Activated naive CD8-positive, alpha-beta T cell treated with anti-CD3 and anti-CD28 coated beads for 36 hours (primary cell): ENCODE measurements around the gene CSNK1G1. TPM values are rescaled to one million over a fixed set of nuclear protein-coding genes. Genes with fewer than 3 reads are reported as not detected.

Source experiments
- DNase-seq: peaks from one replicate; pipeline ENCODE4 v3.0.0; 2021
- H3K27ac Mint-ChIP-seq: one replicate; pipeline ENCODE4 v1.8.0; 2022; ENCODE audit warnings: mild to moderate bottlenecking, moderate library complexity, mixed read lengths
- H3K27me3 Mint-ChIP-seq: one replicate; pipeline ENCODE4 v1.8.0; 2022; ENCODE audit warnings: mild to moderate bottlenecking, mixed read lengths
- H3K36me3 Mint-ChIP-seq: one replicate; pipeline ENCODE4 v1.8.0; 2021; ENCODE audit warnings: mild to moderate bottlenecking, mixed read lengths
- H3K4me1 Mint-ChIP-seq: one replicate; pipeline ENCODE4 v1.8.0; 2021; ENCODE audit warnings: mixed read lengths
- H3K4me3 Mint-ChIP-seq: one replicate; pipeline ENCODE4 v1.8.0; 2022; ENCODE audit warnings: mild to moderate bottlenecking, moderate library complexity, mixed read lengths
- H3K9me3 Mint-ChIP-seq: one replicate; pipeline ENCODE4 v1.8.0; 2022; ENCODE audit warnings: mixed read lengths
- total RNA-seq, 2 experiments: library from RNA; stranded (reverse); gene quantifications; one replicate each; pipeline ENCODE4 v1.2.3, GENCODE V29; 2021

CSNK1G1 gene
- total RNA-seq, 2 experiments from 2014 or later, result 17.5 to 19.2 TPM

- H3K4me1 Mint-ChIP-seq, result peaks cover 32% of the 10 kb centered on the region
- H3K4me3 Mint-ChIP-seq, result no peak overlapping the region
- no peaks in the 10 kb centered on the region for H3K9me3 Mint-ChIP-seq
- no peak for DNase-seq
- H3K27ac Mint-ChIP-seq, result no peak overlapping the region
- peaks cover 12% of the 10 kb centered on the region for H3K27me3 Mint-ChIP-seq
- peaks cover 26% of the 10 kb centered on the region for H3K36me3 Mint-ChIP-seq
Measured at GRCh38 chr15:64155802-64156651, 199.9 kb downstream of the CSNK1G1 start.

GRCh38 chr15:64153480-64154367 is 202.2 kb downstream of the CSNK1G1 start:
- H3K36me3 Mint-ChIP-seq, result peaks cover 15% of the 10 kb centered on the region
- peaks cover 16% of the 10 kb centered on the region for H3K27me3 Mint-ChIP-seq
- H3K9me3 Mint-ChIP-seq, result no peaks in the 10 kb centered on the region
- peak overlapping the region; percentile 6 for H3K27ac Mint-ChIP-seq
- peak; percentile 90 for DNase-seq
- peak overlapping the region; percentile 37 for H3K4me3 Mint-ChIP-seq
- peaks cover 24% of the 10 kb centered on the region for H3K4me1 Mint-ChIP-seq

GRCh38 chr15:64152507-64153387 is 203.2 kb downstream of the CSNK1G1 start:
- H3K27ac Mint-ChIP-seq, result peak overlapping the region; percentile 6
- no peaks in the 10 kb centered on the region for H3K9me3 Mint-ChIP-seq
- peak; percentile 17 for DNase-seq
- peaks cover 7% of the 10 kb centered on the region for H3K36me3 Mint-ChIP-seq
- peak overlapping the region; percentile 45 for H3K4me3 Mint-ChIP-seq
- peaks cover 16% of the 10 kb centered on the region for H3K4me1 Mint-ChIP-seq
- H3K27me3 Mint-ChIP-seq, result peaks cover 16% of the 10 kb centered on the region

GRCh38 chr15:64151727-64152506 is 204.1 kb downstream of the CSNK1G1 start, which contains the start of gene SNX22:
Gene SNX22 (plus strand): TSS chr15:64151731. CDS start chr15:64151776, 45 bp downstream.
- peaks cover 16% of the 10 kb centered on the region for H3K4me1 Mint-ChIP-seq
- no peaks in the 10 kb centered on the region for H3K9me3 Mint-ChIP-seq
- H3K36me3 Mint-ChIP-seq, result peaks cover 7% of the 10 kb centered on the region
- peaks cover 16% of the 10 kb centered on the region for H3K27me3 Mint-ChIP-seq
- H3K4me3 Mint-ChIP-seq, result peak within 1 kb of the TSS; percentile 59
- H3K27ac Mint-ChIP-seq, result no peak within 1 kb of the TSS
- DNase-seq, result peak; percentile 35

- Mint-ChIP-seq H3K9me3 (no peaks in the 10 kb centered on the region), H3K4me1 (peaks cover 16% of the 10 kb centered on the region), H3K27ac (no peak overlapping the region), H3K4me3 (no peak overlapping the region), H3K36me3 (peaks cover 2% of the 10 kb centered on the region), H3K27me3 (peaks cover 16% of the 10 kb centered on the region)
- no peak for DNase-seq
Measured at GRCh38 chr15:64149893-64150578, 205.9 kb downstream of the CSNK1G1 start.

- no peak for DNase-seq
- Mint-ChIP-seq H3K4me1 (peaks cover 16% of the 10 kb centered on the region), H3K36me3 (peaks cover under 1% of the 10 kb centered on the region), H3K4me3 (no peak overlapping the region), H3K9me3 (no peaks in the 10 kb centered on the region), H3K27me3 (peaks cover 16% of the 10 kb centered on the region), H3K27ac (no peak overlapping the region)
Measured at GRCh38 chr15:64149424-64149823, 206.5 kb downstream of the CSNK1G1 start.

GRCh38 chr15:64148581-64148980 is 207.4 kb downstream of the CSNK1G1 start:
- H3K27ac Mint-ChIP-seq, result no peak overlapping the region
- peaks cover 16% of the 10 kb centered on the region for H3K27me3 Mint-ChIP-seq
- DNase-seq, result no peak
- no peak overlapping the region for H3K4me3 Mint-ChIP-seq
- H3K9me3 Mint-ChIP-seq, result no peaks in the 10 kb centered on the region
- H3K36me3 Mint-ChIP-seq, result no peaks in the 10 kb centered on the region
- H3K4me1 Mint-ChIP-seq, result peaks cover 14% of the 10 kb centered on the region

- peaks cover 11% of the 10 kb centered on the region for H3K4me1 Mint-ChIP-seq
- H3K36me3 Mint-ChIP-seq, result no peaks in the 10 kb centered on the region
- H3K9me3 Mint-ChIP-seq, result no peaks in the 10 kb centered on the region
- no peak overlapping the region for H3K4me3 Mint-ChIP-seq
- H3K27me3 Mint-ChIP-seq, result peaks cover 13% of the 10 kb centered on the region
- DNase-seq, result no peak
- no peak overlapping the region for H3K27ac Mint-ChIP-seq
Measured at GRCh38 chr15:64148168-64148567, 207.8 kb downstream of the CSNK1G1 start.

- Mint-ChIP-seq H3K27ac (no peak overlapping the region), H3K27me3 (peaks cover 5% of the 10 kb centered on the region), H3K9me3 (no peaks in the 10 kb centered on the region), H3K36me3 (no peaks in the 10 kb centered on the region), H3K4me1 (peaks cover 9% of the 10 kb centered on the region), H3K4me3 (no peak overlapping the region)
- no peak for DNase-seq
Measured at GRCh38 chr15:64146885-64147681, 208.9 kb downstream of the CSNK1G1 start.

- no peaks in the 10 kb centered on the region for H3K9me3 Mint-ChIP-seq
- DNase-seq, result no peak
- peaks cover 9% of the 10 kb centered on the region for H3K4me1 Mint-ChIP-seq
- H3K27me3 Mint-ChIP-seq, result peaks cover 5% of the 10 kb centered on the region
- no peak overlapping the region for H3K4me3 Mint-ChIP-seq
- H3K27ac Mint-ChIP-seq, result no peak overlapping the region
- H3K36me3 Mint-ChIP-seq, result no peaks in the 10 kb centered on the region
Measured at GRCh38 chr15:64146520-64146884, 209.5 kb downstream of the CSNK1G1 start.

GRCh38 chr15:64146041-64146440 is 209.9 kb downstream of the CSNK1G1 start:
- Mint-ChIP-seq H3K27me3 (peaks cover 4% of the 10 kb centered on the region), H3K27ac (no peak overlapping the region), H3K4me3 (no peak overlapping the region), H3K36me3 (peaks cover 2% of the 10 kb centered on the region), H3K9me3 (no peaks in the 10 kb centered on the region), H3K4me1 (peaks cover 8% of the 10 kb centered on the region)
- DNase-seq, result no peak

- no peak overlapping the region for H3K4me3 Mint-ChIP-seq
- no peak for DNase-seq
- H3K4me1 Mint-ChIP-seq, result peaks cover 4% of the 10 kb centered on the region
- H3K9me3 Mint-ChIP-seq, result no peaks in the 10 kb centered on the region
- no peaks in the 10 kb centered on the region for H3K27me3 Mint-ChIP-seq
- no peak overlapping the region for H3K27ac Mint-ChIP-seq
- peaks cover 2% of the 10 kb centered on the region for H3K36me3 Mint-ChIP-seq
Measured at GRCh38 chr15:64144565-64145281, 211.2 kb downstream of the CSNK1G1 start.
